Neural progenitor cell (in vitro differentiated cells): Measurements from ENCODE around the gene SPOCK3. TPM values are rescaled to one million over a fixed set of nuclear protein-coding genes. Genes with fewer than 3 reads are reported as not detected.
"Not testable (repeated sequence)": the region's sequence is repeated elsewhere in the genome, so short reads cannot be mapped to it uniquely, and the experiment has no call there.

Experiments used
- DNase-seq: peaks from one replicate; pipeline ENCODE4 v3.0.0-alpha.2; 2016; ENCODE audit warnings: low spot score
- H2AFZ ChIP-seq: fragments of 200-600 bp; sonication (generic); replicated peaks from 2 replicates; pipeline ENCODE4 v1.6.1; 2016; ENCODE audit warnings: antibody characterized with exemption
- H3F3A ChIP-seq: fragments of 200-600 bp; sonication (generic); 2 replicates; pipeline ENCODE4 v1.6.1; 2016; ENCODE audit warnings: antibody characterized with exemption, low read depth
- H3K27ac ChIP-seq: fragments of 200-600 bp; sonication (generic); 2 replicates; pipeline ENCODE4 v1.5.1; 2016; ENCODE audit warnings: mild to moderate bottlenecking
- H3K27me3 ChIP-seq: fragments of 200-600 bp; sonication (generic); 2 replicates; pipeline ENCODE4 v1.6.1; 2016; ENCODE audit warnings: mild to moderate bottlenecking, moderate library complexity
- H3K36me3 ChIP-seq: fragments of 200-600 bp; sonication (generic); 2 replicates; pipeline ENCODE4 v1.5.1; 2016
- H3K4me1 ChIP-seq: fragments of 200-600 bp; sonication (generic); 2 replicates; pipeline ENCODE4 v1.6.1; 2016; ENCODE audit warnings: mixed run types
- H3K4me2 ChIP-seq: fragments of 200-600 bp; sonication (generic); 2 replicates; pipeline ENCODE4 v1.6.1; 2016
- H3K4me3 ChIP-seq: fragments of 200-600 bp; sonication (generic); 2 replicates; pipeline ENCODE4 v1.5.1; 2016
- H3K79me2 ChIP-seq: fragments of 200-600 bp; sonication (generic); 2 replicates; pipeline ENCODE4 v1.6.1; 2016; ENCODE audit warnings: low read depth
- H3K9ac ChIP-seq: fragments of 200-600 bp; sonication (generic); 2 replicates; pipeline ENCODE4 v1.6.1; 2016
- H3K9me3 ChIP-seq: fragments of 200-600 bp; sonication (generic); 2 replicates; pipeline ENCODE4 v1.5.1; 2016; ENCODE audit warnings: low read depth
- H4K20me1 ChIP-seq: fragments of 200-600 bp; sonication (generic); 2 replicates; pipeline ENCODE4 v1.6.1; 2016; ENCODE audit warnings: low read depth
- H3K27ac Mint-ChIP-seq: 3 replicates; pipeline ENCODE4 v1.8.0; 2021; ENCODE audit warnings: mixed read lengths
- H3K27me3 Mint-ChIP-seq: 2 replicates; pipeline ENCODE4 v1.8.0; 2022; ENCODE audit warnings: low read depth, mild to moderate bottlenecking, inconsistent platforms, moderate library complexity, mixed read lengths; ENCODE audit not compliant: insufficient read depth
- H3K36me3 Mint-ChIP-seq: 3 replicates; pipeline ENCODE4 v1.8.0; 2021; ENCODE audit warnings: mixed read lengths
- H3K4me1 Mint-ChIP-seq: 3 replicates; pipeline ENCODE4 v1.8.0; 2021; ENCODE audit warnings: mixed read lengths
- H3K4me3 Mint-ChIP-seq: 3 replicates; pipeline ENCODE4 v1.8.0; 2021; ENCODE audit warnings: mild to moderate bottlenecking, moderate library complexity, mixed read lengths
- H3K9me3 Mint-ChIP-seq: 3 replicates; pipeline ENCODE4 v1.8.0; 2020; ENCODE audit warnings: mixed read lengths
- EZH2 ChIP-seq: fragments of 200-600 bp; sonication (generic); IDR thresholded peaks from 2 replicates; pipeline ENCODE4 v1.6.1; 2017; ENCODE audit warnings: antibody characterized with exemption, mild to moderate bottlenecking, moderate library complexity
- EZH2phosphoT487 ChIP-seq: fragments of 200-600 bp; sonication (generic); IDR thresholded peaks from 2 replicates; pipeline ENCODE4 v1.6.1; 2017; ENCODE audit warnings: antibody characterized with exemption
- total RNA-seq: library from RNA; depleted of rRNA; stranded (reverse); fragments of >200 nt; gene quantifications from 2 replicates; pipeline ENCODE4 v1.2.3, GENCODE V29; 2015; ENCODE audit warnings: low replicate concordance
- TF ChIP-seq, protein P1 (sequence below): fragments of 200-600 bp; sonication (generic); IDR thresholded peaks from 2 replicates; pipeline ENCODE4 v1.5.1; 2017; ENCODE audit warnings: antibody characterized with exemption, mild to moderate bottlenecking

The SPOCK3 gene
- total RNA-seq, 1 donor from 2014 or later = 0.21 TPM

- Histone ChIP-seq H4K20me1 (no peaks in the 10 kb centered on the region), H3K9me3 (no peaks in the 10 kb centered on the region), H2AFZ (peak overlapping the region; percentile 57), H3K36me3 (no peaks in the 10 kb centered on the region), H3K9ac (no peak overlapping the region), H3K27me3 (no peaks in the 10 kb centered on the region), H3F3A (no peaks in the 10 kb centered on the region), H3K4me2 (no peak overlapping the region), H3K27ac (no peak overlapping the region), H3K79me2 (no peaks in the 10 kb centered on the region), H3K4me1 (no peaks in the 10 kb centered on the region), H3K4me3 (no peak overlapping the region)
- no peak for DNase-seq
- no peaks in the 10 kb centered on the region for H3K36me3 Mint-ChIP-seq
- TF ChIP-seq EZH2 (no peak), EZH2phosphoT487 (no peak)
- TF ChIP-seq, protein P1, sequence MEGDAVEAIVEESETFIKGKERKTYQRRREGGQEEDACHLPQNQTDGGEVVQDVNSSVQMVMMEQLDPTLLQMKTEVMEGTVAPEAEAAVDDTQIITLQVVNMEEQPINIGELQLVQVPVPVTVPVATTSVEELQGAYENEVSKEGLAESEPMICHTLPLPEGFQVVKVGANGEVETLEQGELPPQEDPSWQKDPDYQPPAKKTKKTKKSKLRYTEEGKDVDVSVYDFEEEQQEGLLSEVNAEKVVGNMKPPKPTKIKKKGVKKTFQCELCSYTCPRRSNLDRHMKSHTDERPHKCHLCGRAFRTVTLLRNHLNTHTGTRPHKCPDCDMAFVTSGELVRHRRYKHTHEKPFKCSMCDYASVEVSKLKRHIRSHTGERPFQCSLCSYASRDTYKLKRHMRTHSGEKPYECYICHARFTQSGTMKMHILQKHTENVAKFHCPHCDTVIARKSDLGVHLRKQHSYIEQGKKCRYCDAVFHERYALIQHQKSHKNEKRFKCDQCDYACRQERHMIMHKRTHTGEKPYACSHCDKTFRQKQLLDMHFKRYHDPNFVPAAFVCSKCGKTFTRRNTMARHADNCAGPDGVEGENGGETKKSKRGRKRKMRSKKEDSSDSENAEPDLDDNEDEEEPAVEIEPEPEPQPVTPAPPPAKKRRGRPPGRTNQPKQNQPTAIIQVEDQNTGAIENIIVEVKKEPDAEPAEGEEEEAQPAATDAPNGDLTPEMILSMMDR = no peak
- no peaks in the 10 kb centered on the region for H3K27me3 Mint-ChIP-seq
- H3K9me3 Mint-ChIP-seq = no peaks in the 10 kb centered on the region
- no peak overlapping the region for H3K4me3 Mint-ChIP-seq
- peaks cover 6% of the 10 kb centered on the region for H3K4me1 Mint-ChIP-seq
- H3K27ac Mint-ChIP-seq = no peak overlapping the region
Observed at GRCh38 chr4:166726832-166727231, 507.5 kb downstream of the SPOCK3 start.

GRCh38 chr4:166724369-166724768, 509.9 kb downstream of the SPOCK3 start:
- Histone ChIP-seq H3K4me2 (no peak overlapping the region), H3K27ac (no peak overlapping the region), H3K27me3 (no peaks in the 10 kb centered on the region), H2AFZ (no peak overlapping the region), H3F3A (no peaks in the 10 kb centered on the region), H3K4me1 (no peaks in the 10 kb centered on the region), H3K36me3 (no peaks in the 10 kb centered on the region), H4K20me1 (no peaks in the 10 kb centered on the region), H3K9ac (no peak overlapping the region), H3K9me3 (no peaks in the 10 kb centered on the region), H3K79me2 (no peaks in the 10 kb centered on the region), H3K4me3 (no peak overlapping the region)
- Mint-ChIP-seq H3K9me3 (no peaks in the 10 kb centered on the region), H3K36me3 (no peaks in the 10 kb centered on the region), H3K4me3 (no peak overlapping the region), H3K27me3 (no peaks in the 10 kb centered on the region), H3K27ac (no peak overlapping the region), H3K4me1 (peaks cover 6% of the 10 kb centered on the region)
- DNase-seq = no peak
- no peak for TF ChIP-seq EZH2phosphoT487
- TF ChIP-seq EZH2 = no peak
- TF ChIP-seq, protein P1 = no peak

- TF ChIP-seq EZH2phosphoT487 = no peak
- TF ChIP-seq EZH2 = no peak
- TF ChIP-seq, protein P1 = no peak
- H3K79me2 ChIP-seq = no peaks in the 10 kb centered on the region
- H3K36me3 Mint-ChIP-seq = no peaks in the 10 kb centered on the region
- H3K4me3 ChIP-seq = no peak overlapping the region
- H3K27ac ChIP-seq = no peak overlapping the region
- no peaks in the 10 kb centered on the region for H3F3A ChIP-seq
- H3K27me3 Mint-ChIP-seq = no peaks in the 10 kb centered on the region
- H3K4me2 ChIP-seq = no peak overlapping the region
- no peaks in the 10 kb centered on the region for H3K9me3 ChIP-seq
- H3K4me1 ChIP-seq = no peaks in the 10 kb centered on the region
- H3K4me3 Mint-ChIP-seq = no peak overlapping the region
- H3K27ac Mint-ChIP-seq = no peak overlapping the region
- H3K27me3 ChIP-seq = no peaks in the 10 kb centered on the region
- H2AFZ ChIP-seq = no peak overlapping the region
- no peak overlapping the region for H3K9ac ChIP-seq
- H4K20me1 ChIP-seq = no peaks in the 10 kb centered on the region
- H3K36me3 ChIP-seq = no peaks in the 10 kb centered on the region
- peaks cover 6% of the 10 kb centered on the region for H3K4me1 Mint-ChIP-seq
- no peak for DNase-seq
- no peaks in the 10 kb centered on the region for H3K9me3 Mint-ChIP-seq
Observed at GRCh38 chr4:166723532-166724140, 510.7 kb downstream of the SPOCK3 start.

DNA sequence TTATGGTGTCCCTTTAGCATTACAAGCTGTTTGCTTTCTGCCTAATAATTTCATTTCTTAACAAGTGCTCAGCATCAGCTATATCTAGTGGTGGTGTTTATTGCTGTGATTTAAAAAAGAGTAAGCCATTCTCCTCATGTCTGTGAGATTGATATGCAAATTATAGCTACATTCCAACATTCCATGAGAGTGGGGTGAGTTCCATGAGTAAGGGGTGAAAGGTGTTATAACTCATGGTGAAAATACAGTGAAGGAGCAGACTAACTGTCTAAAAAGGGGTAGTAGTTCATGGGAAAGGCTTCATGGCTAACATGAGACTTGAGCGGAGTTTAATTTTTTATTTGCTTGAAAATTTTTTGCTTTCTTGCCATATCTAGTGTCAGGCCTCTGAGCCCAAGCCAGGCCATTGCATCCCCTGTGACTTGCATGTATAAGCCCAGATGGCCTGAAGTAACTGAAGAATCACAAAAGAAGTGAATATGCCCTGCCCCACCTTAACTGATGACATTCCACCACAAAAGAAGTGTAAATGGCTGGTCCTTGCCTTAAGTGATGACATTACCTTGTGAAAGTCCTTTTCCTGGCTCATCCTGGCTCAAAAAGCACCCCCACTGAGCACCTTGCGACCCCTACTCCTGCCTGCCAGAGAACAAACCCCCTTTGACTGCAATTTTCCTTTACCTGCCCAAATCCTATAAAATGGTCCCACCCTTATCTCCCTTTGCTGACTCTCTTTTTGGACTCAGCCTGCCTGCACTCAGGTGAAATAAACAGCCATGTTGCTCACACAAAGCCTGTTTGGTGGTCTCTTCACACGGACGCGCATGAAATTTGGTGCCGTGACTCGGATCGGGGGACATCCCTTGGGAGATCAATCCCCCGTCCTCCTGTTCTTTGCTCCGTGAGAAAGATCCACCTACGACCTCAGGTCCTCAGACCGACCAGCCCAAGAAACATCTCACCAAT, 518.3 kb downstream of the SPOCK3 start:
- not testable (repeated sequence) for H3K27me3 ChIP-seq, H3K9ac ChIP-seq, H3K9me3 Mint-ChIP-seq, H3K9me3 ChIP-seq, H2AFZ ChIP-seq, H3K4me1 Mint-ChIP-seq, H3K36me3 ChIP-seq, H3K27me3 Mint-ChIP-seq, H3K4me3 Mint-ChIP-seq, H3K36me3 Mint-ChIP-seq, H3K79me2 ChIP-seq, H4K20me1 ChIP-seq, H3K4me3 ChIP-seq, H3K27ac ChIP-seq, H3K4me2 ChIP-seq, H3K4me1 ChIP-seq, DNase-seq, H3K27ac Mint-ChIP-seq, H3F3A ChIP-seq
